ENCODE measurements around the gene ACVR1C.

DNA sequence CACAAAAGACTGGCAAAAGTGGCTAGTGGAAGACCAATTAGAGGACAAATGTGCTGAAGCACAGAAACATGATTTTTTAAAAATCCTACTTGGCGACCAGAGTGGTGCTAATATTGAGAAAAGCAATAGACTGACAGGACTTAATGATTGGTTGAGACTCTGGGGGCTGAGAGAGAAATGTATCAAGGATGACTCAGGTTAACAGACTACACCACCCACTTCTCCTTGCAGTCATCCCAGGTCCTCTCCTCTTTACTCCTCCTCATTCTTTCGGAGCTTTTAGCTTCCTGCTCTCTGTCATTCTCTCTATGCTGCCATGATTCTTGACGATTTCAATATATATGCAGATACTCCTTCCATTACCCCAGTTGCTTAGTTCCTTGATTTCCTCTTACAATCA, 130.2 kb downstream of the ACVR1C start:
- TF ChIP-seq, protein P1, sequence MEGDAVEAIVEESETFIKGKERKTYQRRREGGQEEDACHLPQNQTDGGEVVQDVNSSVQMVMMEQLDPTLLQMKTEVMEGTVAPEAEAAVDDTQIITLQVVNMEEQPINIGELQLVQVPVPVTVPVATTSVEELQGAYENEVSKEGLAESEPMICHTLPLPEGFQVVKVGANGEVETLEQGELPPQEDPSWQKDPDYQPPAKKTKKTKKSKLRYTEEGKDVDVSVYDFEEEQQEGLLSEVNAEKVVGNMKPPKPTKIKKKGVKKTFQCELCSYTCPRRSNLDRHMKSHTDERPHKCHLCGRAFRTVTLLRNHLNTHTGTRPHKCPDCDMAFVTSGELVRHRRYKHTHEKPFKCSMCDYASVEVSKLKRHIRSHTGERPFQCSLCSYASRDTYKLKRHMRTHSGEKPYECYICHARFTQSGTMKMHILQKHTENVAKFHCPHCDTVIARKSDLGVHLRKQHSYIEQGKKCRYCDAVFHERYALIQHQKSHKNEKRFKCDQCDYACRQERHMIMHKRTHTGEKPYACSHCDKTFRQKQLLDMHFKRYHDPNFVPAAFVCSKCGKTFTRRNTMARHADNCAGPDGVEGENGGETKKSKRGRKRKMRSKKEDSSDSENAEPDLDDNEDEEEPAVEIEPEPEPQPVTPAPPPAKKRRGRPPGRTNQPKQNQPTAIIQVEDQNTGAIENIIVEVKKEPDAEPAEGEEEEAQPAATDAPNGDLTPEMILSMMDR (IDR thresholded peaks at IDR 0.05): no peak
- TF ChIP-seq POLR2A (IDR thresholded peaks at IDR 0.05): no peak
